Measurements from ENCODE around the gene UBE2V1. TPM values are rescaled to one million over a fixed set of nuclear protein-coding genes. Genes with fewer than 3 reads are reported as not detected.
"Not testable (repeated sequence)": the region's sequence is repeated elsewhere in the genome, so short reads cannot be mapped to it uniquely, and the experiment has no call there.

The UBE2V1 gene
- total RNA-seq, 1 experiment from 2014 or later: 212 TPM

DNA sequence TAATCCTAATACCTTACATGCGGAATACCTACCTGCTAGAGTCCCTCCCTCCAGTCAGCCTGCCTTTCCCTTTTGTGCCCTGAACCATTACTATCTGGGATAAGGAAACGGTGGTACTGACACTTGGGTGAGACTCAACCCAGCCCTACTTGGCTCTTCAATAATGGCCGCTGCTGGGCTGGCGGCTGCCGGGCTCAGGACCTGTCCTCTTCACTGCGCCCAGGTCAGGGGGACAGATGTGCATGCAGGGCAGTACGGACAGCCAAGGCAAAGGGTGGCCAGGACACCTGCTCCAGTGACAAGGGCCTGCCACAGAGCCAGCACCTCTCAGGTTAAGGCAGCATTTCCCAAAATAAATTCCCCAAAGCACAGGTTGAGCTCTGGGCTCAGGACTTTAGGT is 29.9 kb downstream of the UBE2V1 start:
- no TSS peak for BruUV-seq (replicated peaks)
- Mint-ChIP-seq H3K36me3 (ENCODE audit: insufficient read depth, unreplicated experiment) (peaks cover 56% of the 10 kb centered on the region), H3K4me3 (ENCODE audit: low read depth, unreplicated experiment) (no peak overlapping the region), H3K27me3 (ENCODE audit: unreplicated experiment) (no peaks in the 10 kb centered on the region), H3K27ac (ENCODE audit: unreplicated experiment) (no peak overlapping the region), H3K9me3 (ENCODE audit: low read depth, unreplicated experiment) (no peaks in the 10 kb centered on the region), H3K4me1 (ENCODE audit: low read depth, unreplicated experiment) (peaks cover 16% of the 10 kb centered on the region)
- intact Hi-C loops (cut with micrococcal nuclease; ENCODE audit: unreplicated experiment): no loop called here
- CTCF ChIA-PET: interaction anchor here (0.6 to 1.2 kb wide), 3 partner anchors 11 to 14 kb away, joined by 3 to 4 read pairs (median 3); no protein-coding TSS in a partner anchor
- no peak for DNase-seq
- TF ChIP-seq, protein P1, sequence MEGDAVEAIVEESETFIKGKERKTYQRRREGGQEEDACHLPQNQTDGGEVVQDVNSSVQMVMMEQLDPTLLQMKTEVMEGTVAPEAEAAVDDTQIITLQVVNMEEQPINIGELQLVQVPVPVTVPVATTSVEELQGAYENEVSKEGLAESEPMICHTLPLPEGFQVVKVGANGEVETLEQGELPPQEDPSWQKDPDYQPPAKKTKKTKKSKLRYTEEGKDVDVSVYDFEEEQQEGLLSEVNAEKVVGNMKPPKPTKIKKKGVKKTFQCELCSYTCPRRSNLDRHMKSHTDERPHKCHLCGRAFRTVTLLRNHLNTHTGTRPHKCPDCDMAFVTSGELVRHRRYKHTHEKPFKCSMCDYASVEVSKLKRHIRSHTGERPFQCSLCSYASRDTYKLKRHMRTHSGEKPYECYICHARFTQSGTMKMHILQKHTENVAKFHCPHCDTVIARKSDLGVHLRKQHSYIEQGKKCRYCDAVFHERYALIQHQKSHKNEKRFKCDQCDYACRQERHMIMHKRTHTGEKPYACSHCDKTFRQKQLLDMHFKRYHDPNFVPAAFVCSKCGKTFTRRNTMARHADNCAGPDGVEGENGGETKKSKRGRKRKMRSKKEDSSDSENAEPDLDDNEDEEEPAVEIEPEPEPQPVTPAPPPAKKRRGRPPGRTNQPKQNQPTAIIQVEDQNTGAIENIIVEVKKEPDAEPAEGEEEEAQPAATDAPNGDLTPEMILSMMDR (IDR thresholded peaks at IDR 0.05; ENCODE audit: unreplicated experiment): no peak

DNA sequence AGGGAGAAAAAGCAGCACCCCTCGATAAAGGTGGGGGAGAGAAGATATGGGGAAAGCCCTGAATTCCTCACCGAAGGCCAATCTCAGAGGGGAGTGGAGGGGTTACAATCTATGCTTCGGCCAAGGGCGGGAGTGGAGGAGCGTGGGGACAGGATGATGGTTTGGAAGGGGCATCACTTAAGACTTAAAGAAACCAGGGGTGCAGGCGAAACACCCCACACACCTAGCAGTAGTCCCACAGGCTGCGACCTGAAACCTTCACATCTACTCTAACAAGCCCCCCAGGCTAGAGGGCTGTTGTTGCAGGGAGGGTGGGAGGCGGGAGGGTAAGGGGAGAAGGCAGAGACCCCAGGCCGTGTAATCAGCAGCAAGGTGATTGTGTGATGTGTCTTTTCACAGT is 30.9 kb downstream of the UBE2V1 start:
- H3K27me3 Mint-ChIP-seq (ENCODE audit: unreplicated experiment); intact Hi-C loops (cut with micrococcal nuclease; ENCODE audit: unreplicated experiment); H3K4me3 Mint-ChIP-seq (ENCODE audit: low read depth, unreplicated experiment); BruUV-seq (replicated peaks); H3K9me3 Mint-ChIP-seq (ENCODE audit: low read depth, unreplicated experiment); DNase-seq: not testable (repeated sequence)
- CTCF ChIA-PET: interaction anchor here (1.0 kb wide), 1 partner anchor 10 kb away, joined by 4 read pairs; no protein-coding TSS in a partner anchor
- Mint-ChIP-seq H3K4me1 (ENCODE audit: low read depth, unreplicated experiment) (peaks cover 16% of the 10 kb centered on the region), H3K36me3 (ENCODE audit: insufficient read depth, unreplicated experiment) (peaks cover 60% of the 10 kb centered on the region), H3K27ac (ENCODE audit: unreplicated experiment) (peak overlapping the region; percentile 6)

DNA sequence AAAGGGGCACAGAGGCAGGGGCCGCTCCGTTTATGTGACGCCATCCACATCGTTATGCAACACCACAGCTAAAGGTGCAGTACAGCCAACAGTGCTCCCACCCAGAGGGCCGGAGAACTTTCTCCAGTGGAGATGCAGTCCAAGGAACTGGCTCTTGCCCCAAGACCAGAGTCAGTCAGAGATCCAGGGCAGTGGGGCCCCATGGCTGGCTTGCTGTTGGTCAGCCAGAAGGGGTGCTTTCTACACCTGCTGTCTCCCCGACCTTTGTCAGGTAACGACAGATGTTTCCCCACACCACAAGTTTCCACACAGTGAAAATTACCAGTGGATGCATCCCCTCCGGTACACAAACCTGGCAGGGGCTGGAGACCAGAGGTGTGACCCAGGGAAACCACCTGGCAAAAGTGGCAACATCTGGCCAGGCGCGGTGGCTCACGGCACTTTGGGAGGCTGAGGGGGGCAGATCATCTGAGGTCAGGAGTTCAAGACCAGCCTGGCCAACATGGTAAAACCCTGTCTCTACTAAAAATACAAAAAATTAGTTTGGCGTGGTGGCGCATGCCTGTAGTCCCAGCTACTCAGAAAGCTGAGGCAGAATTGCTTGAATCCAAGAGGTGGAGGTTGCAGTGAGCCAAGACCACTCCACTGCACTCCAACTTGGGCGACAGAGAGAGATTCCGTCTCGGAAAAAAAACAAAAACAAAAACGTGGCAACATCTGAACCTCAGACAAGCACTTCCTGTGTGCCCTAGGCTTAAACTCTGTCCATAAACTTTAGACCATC is 34.9 kb downstream of the UBE2V1 start:
- TF ChIP-seq, protein P1 (IDR thresholded peaks at IDR 0.05; ENCODE audit: unreplicated experiment): no peak
- H3K27ac Mint-ChIP-seq (ENCODE audit: unreplicated experiment): no peak overlapping the region
- no peak for DNase-seq
- intact Hi-C loops (cut with micrococcal nuclease; ENCODE audit: unreplicated experiment): no loop called here
- no TSS peak for BruUV-seq (replicated peaks)
- no peak overlapping the region for H3K4me3 Mint-ChIP-seq (ENCODE audit: low read depth, unreplicated experiment)
- CTCF ChIA-PET: no interaction called here
- no peaks in the 10 kb centered on the region for H3K4me1 Mint-ChIP-seq (ENCODE audit: low read depth, unreplicated experiment)
- no peaks in the 10 kb centered on the region for H3K27me3 Mint-ChIP-seq (ENCODE audit: unreplicated experiment)
- H3K36me3 Mint-ChIP-seq (ENCODE audit: insufficient read depth, unreplicated experiment): peaks cover 42% of the 10 kb centered on the region
- H3K9me3 Mint-ChIP-seq (ENCODE audit: low read depth, unreplicated experiment): no peaks in the 10 kb centered on the region

DNA sequence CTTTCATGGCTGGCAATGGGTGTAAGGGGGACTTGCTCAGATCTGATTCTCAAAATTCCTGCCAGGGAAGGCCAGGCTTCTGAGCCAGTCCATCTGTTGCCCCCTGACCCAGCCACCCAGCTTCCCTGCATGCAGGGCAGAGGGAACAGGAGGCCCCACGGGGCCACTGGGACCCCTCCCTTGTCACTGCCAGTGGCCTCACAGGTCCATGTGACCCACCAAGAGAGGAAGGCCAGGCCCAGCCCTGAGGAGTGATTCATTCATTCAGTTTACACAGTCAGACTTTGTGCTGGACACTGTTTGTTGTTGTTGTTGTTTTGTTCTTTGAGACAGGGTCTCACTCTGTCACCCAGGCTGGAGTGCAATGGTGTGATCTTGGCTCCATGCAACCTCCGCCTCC is 39.5 kb downstream of the UBE2V1 start:
- CTCF ChIA-PET: no interaction called here
- intact Hi-C loops (cut with micrococcal nuclease; ENCODE audit: unreplicated experiment): loop anchor here (5.0 kb wide), 1 partner anchor 94 kb away; no protein-coding TSS in a partner anchor
- no TSS peak for BruUV-seq (replicated peaks)

More for the DNA sequence above, 39.5 kb downstream of the UBE2V1 start:
- Mint-ChIP-seq H3K4me1 (ENCODE audit: low read depth, unreplicated experiment) (peaks cover 9% of the 10 kb centered on the region), H3K4me3 (ENCODE audit: low read depth, unreplicated experiment) (no peak overlapping the region), H3K27me3 (ENCODE audit: unreplicated experiment) (peaks cover 21% of the 10 kb centered on the region), H3K36me3 (ENCODE audit: insufficient read depth, unreplicated experiment) (peaks cover 12% of the 10 kb centered on the region), H3K27ac (ENCODE audit: unreplicated experiment) (no peak overlapping the region), H3K9me3 (ENCODE audit: low read depth, unreplicated experiment) (no peaks in the 10 kb centered on the region)
- TF ChIP-seq, protein P1 (IDR thresholded peaks at IDR 0.05; ENCODE audit: unreplicated experiment): no peak
- DNase-seq: no peak
